A549 (cell line): ENCODE measurements around the gene FGD5. TPM values are rescaled to one million over a fixed set of nuclear protein-coding genes. Genes with fewer than 3 reads are reported as not detected.
A peak's percentile ranks its signal among the peaks of the same experiment; 100 is the strongest.

Experiments
- ATAC-seq, 2 experiments: fragments of 200-7000 bp in 1 of 2; fragments of >200 bp in 1 of 2; cut with Nextera tagmentation in 1 of 2; cut with Tn5 transposase in 1 of 2; 3 replicates each; pipeline versions ENCODE4 v1.8.0 to v1.9.1; 2018 to 2020; ENCODE audit warnings: mild to moderate bottlenecking in 1 of 2, moderate library complexity in 1 of 2
- CTCF ChIA-PET: fragments of 300-600 bp; sonication (Branson Sonifier 250); formaldehyde crosslinking; extraction: SDS; loops from one replicate; lab custom pipeline; 2021; ENCODE audit warnings: antibody characterized with exemption, inconsistent platforms; lab: Yijun Ruan, JAX
- POLR2A ChIA-PET: fragments of 350-600 bp; formaldehyde crosslinking; extraction: SDS; loops from one replicate; lab custom pipeline; 2021; ENCODE audit warnings: antibody characterized with exemption, inconsistent platforms; lab: Yijun Ruan, JAX
- DNase-seq, 2 experiments: peaks; one replicate each; pipeline versions ENCODE4 v3.0.0 to v3.0.0-alpha.2; 2011 to 2016; ENCODE audit warnings: low read depth in 1 of 2, low spot score in 1 of 2
- FAIRE-seq: peaks from 2 replicates; lab custom pipeline; 2011; peaks lifted over from hg19 to GRCh38; lab: Jason Lieb, UNC
- H3K27ac ChIP-seq, 2 experiments: fragments of >200 bp; sonication (Bioruptor Twin); formaldehyde crosslinking; 3 replicates each; pipeline ENCODE4 v1.5.1; 2016 to 2017
- H3K4me1 ChIP-seq: fragments of >200 bp; sonication (Bioruptor Twin); formaldehyde crosslinking; 3 replicates; pipeline ENCODE4 v1.6.1; 2016
- H3K4me2 ChIP-seq: fragments of >200 bp; sonication (Bioruptor Twin); formaldehyde crosslinking; 3 replicates; pipeline ENCODE4 v1.6.1; 2016
- H3K4me3 ChIP-seq: fragments of >200 bp; sonication (Bioruptor Twin); formaldehyde crosslinking; 3 replicates; pipeline ENCODE4 v1.5.1; 2016
- H3K9me3 ChIP-seq: fragments of >200 bp; sonication (Bioruptor Twin); formaldehyde crosslinking; 3 replicates; pipeline ENCODE4 v1.6.1; 2016
- CHD4 ChIP-seq: fragments of 200-600 bp; sonication (generic); IDR thresholded peaks from 2 replicates; pipeline ENCODE4 v1.6.1; 2016; ENCODE audit warnings: antibody characterized with exemption, mild to moderate bottlenecking, borderline replicate concordance
- EHF ChIP-seq: fragments of 250-450 bp; sonication (Bioruptor Pico); IDR thresholded peaks from 2 replicates; pipeline ENCODE4 v1.5.0; 2020; ENCODE audit warnings: mild to moderate bottlenecking
- ESRRA ChIP-seq: fragments of 150-350 bp; IDR thresholded peaks from 2 replicates; pipeline ENCODE4 v1.6.1; 2014; ENCODE audit warnings: mild to moderate bottlenecking, low read length, borderline replicate concordance
- FOSB ChIP-seq: fragments of 250-450 bp; sonication (Bioruptor Pico); IDR thresholded peaks from 2 replicates; pipeline ENCODE4 v1.5.0; 2020; ENCODE audit warnings: mild to moderate bottlenecking, moderate library complexity
- FOSL2 ChIP-seq, 2 experiments: fragments of 450-650 bp in 1 of 2; fragments of >200 bp in 1 of 2; sonication (Bioruptor Twin) in 1 of 2; formaldehyde crosslinking; IDR thresholded peaks; 2 replicates each; pipeline versions ENCODE4 v1.5.0 to v1.6.1; 2016 to 2020; ENCODE audit warnings: mild to moderate bottlenecking in 1 of 2, moderate library complexity in 1 of 2
- GATA3 ChIP-seq: IDR thresholded peaks from 2 replicates; pipeline ENCODE4 v1.6.1; 2012; ENCODE audit warnings: borderline replicate concordance
- HES2 ChIP-seq: fragments of >200 bp; sonication (Bioruptor Twin); formaldehyde crosslinking; IDR thresholded peaks from 2 replicates; pipeline ENCODE4 v1.6.1; 2016
- HOXB5 ChIP-seq: fragments of 250-450 bp; sonication (Bioruptor Pico); IDR thresholded peaks from 2 replicates; pipeline ENCODE4 v1.5.0; 2020; ENCODE audit warnings: mild to moderate bottlenecking, moderate library complexity
- JUN ChIP-seq, 2 experiments: fragments of >200 bp; sonication (Bioruptor Twin); formaldehyde crosslinking; IDR thresholded peaks; 2 replicates in 1 of 2; 3 replicates in 1 of 2; pipeline ENCODE4 v1.6.1; 2016 to 2017
- JUNB ChIP-seq: fragments of >200 bp; sonication (Bioruptor Twin); formaldehyde crosslinking; IDR thresholded peaks from 2 replicates; pipeline ENCODE4 v1.6.1; 2016
- MAFK ChIP-seq: fragments of 450-650 bp; IDR thresholded peaks from 2 replicates; pipeline ENCODE4 v1.6.1; 2014; ENCODE audit not compliant: partially characterized antibody
- MYC ChIP-seq: IDR thresholded peaks from 2 replicates; pipeline ENCODE4 v1.6.1; 2012; ENCODE audit warnings: mild to moderate bottlenecking, inconsistent platforms, low read length, improper control_type of control experiment, borderline replicate concordance
- NR3C1 ChIP-seq: fragments of >200 bp; sonication (Bioruptor Twin); formaldehyde crosslinking; IDR thresholded peaks from 3 replicates; pipeline ENCODE4 v1.6.1; 2017
- PBX3 ChIP-seq: IDR thresholded peaks from 2 replicates; pipeline ENCODE4 v1.6.1; 2012
- POLR2A ChIP-seq: IDR thresholded peaks from 2 replicates; pipeline ENCODE4 v1.6.1; 2012; ENCODE audit warnings: mild to moderate bottlenecking, low read length
- POLR2AphosphoS2 ChIP-seq: conservative IDR thresholded peaks from 2 replicates; pipeline ENCODE4 v1.6.1; 2012; ENCODE audit warnings: low read length, improper control_type of control experiment, inconsistent platforms
- SMC3 ChIP-seq: fragments of >200 bp; sonication (Bioruptor Twin); formaldehyde crosslinking; IDR thresholded peaks from 3 replicates; pipeline ENCODE4 v1.6.1; 2018; ENCODE audit warnings: inconsistent platforms
- SREBF2 ChIP-seq: fragments of 450-650 bp; IDR thresholded peaks from 2 replicates; pipeline ENCODE4 v1.6.1; 2014; ENCODE audit warnings: mild to moderate bottlenecking, moderate library complexity
- USF2 ChIP-seq: fragments of 450-650 bp; IDR thresholded peaks from 2 replicates; pipeline ENCODE4 v1.6.1; 2014; ENCODE audit warnings: antibody characterized with exemption
- ZNF302 ChIP-seq: fragments of 250-450 bp; sonication (Bioruptor Pico); IDR thresholded peaks from 2 replicates; pipeline ENCODE4 v1.9.0; 2021; ENCODE audit warnings: inconsistent platforms, mild to moderate bottlenecking, moderate library complexity
- ZSCAN20 ChIP-seq: fragments of 250-450 bp; sonication (Bioruptor Pico); IDR thresholded peaks from 2 replicates; pipeline ENCODE4 v1.8.0; 2022; ENCODE audit warnings: mild to moderate bottlenecking, moderate library complexity
- WGBS: methylation state at CpG from one replicate; pipeline ENCODE4 v1.1.6; 2017; ENCODE audit errors: missing lambda C conversion rate; 5-methylcytosine and 5-hydroxymethylcytosine counted together
- polyA plus RNA-seq, 4 experiments: library from polyadenylated mRNA; depleted of rRNA in 3 of 4; stranded (reverse); fragments of >200 nt; fragmentation: RNase III in 1 of 4; extraction: RNeasy Plus Mini Kit Qiagen cat#74134 plus additional on column Dnase treatment in 1 of 4; gene quantifications; 2 replicates in 3 of 4; 3 replicates in 1 of 4; pipeline ENCODE4 v1.2.3, GENCODE V29; 2011 to 2017
- TF ChIP-seq, protein P1 (sequence below): fragments of 200-600 bp; sonication (generic); IDR thresholded peaks from 2 replicates; pipeline ENCODE4 v1.6.1; 2016; ENCODE audit warnings: antibody characterized with exemption, mild to moderate bottlenecking, moderate library complexity
- TF ChIP-seq, protein P2 (sequence below): IDR thresholded peaks from 2 replicates; pipeline ENCODE4 v1.6.1; 2012; ENCODE audit warnings: low read depth, borderline replicate concordance
- TF ChIP-seq, protein P3 (sequence below): fragments of 250-450 bp; sonication (Bioruptor Pico); IDR thresholded peaks from 2 replicates; pipeline ENCODE4 v1.5.0; 2020; ENCODE audit warnings: low read depth, mild to moderate bottlenecking, moderate library complexity

The FGD5 gene
- polyA plus RNA-seq, 2 of the 4 experiments (the other 2 are of a cell fraction), result 0.16 TPM; not detected in 1

- POLR2A ChIA-PET, result no interaction called here
- ATAC-seq, result peak in 1 of 2 experiments; percentile 9; a peak in 2 of 6 replicates
- H3K4me2 ChIP-seq, result peak overlapping the region; percentile 36; the same call in 1 of the 3 replicates
- no peak overlapping the region for H3K4me3 ChIP-seq
- TF ChIP-seq, protein P1, sequence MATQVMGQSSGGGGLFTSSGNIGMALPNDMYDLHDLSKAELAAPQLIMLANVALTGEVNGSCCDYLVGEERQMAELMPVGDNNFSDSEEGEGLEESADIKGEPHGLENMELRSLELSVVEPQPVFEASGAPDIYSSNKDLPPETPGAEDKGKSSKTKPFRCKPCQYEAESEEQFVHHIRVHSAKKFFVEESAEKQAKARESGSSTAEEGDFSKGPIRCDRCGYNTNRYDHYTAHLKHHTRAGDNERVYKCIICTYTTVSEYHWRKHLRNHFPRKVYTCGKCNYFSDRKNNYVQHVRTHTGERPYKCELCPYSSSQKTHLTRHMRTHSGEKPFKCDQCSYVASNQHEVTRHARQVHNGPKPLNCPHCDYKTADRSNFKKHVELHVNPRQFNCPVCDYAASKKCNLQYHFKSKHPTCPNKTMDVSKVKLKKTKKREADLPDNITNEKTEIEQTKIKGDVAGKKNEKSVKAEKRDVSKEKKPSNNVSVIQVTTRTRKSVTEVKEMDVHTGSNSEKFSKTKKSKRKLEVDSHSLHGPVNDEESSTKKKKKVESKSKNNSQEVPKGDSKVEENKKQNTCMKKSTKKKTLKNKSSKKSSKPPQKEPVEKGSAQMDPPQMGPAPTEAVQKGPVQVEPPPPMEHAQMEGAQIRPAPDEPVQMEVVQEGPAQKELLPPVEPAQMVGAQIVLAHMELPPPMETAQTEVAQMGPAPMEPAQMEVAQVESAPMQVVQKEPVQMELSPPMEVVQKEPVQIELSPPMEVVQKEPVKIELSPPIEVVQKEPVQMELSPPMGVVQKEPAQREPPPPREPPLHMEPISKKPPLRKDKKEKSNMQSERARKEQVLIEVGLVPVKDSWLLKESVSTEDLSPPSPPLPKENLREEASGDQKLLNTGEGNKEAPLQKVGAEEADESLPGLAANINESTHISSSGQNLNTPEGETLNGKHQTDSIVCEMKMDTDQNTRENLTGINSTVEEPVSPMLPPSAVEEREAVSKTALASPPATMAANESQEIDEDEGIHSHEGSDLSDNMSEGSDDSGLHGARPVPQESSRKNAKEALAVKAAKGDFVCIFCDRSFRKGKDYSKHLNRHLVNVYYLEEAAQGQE, result no peak
- TF ChIP-seq CHD4 (no peak), JUNB (no peak), JUN (IDR thresholded peaks at IDR 0.05) (no peak), EHF (no peak), MYC (no peak), ZSCAN20 (CRISPR knock-in tag) (no peak), HOXB5 (CRISPR knock-in tag) (no peak), FOSL2 (IDR thresholded peaks at IDR 0.05) (no peak), FOSL2 (CRISPR knock-in tag; IDR thresholded peaks at IDR 0.05) (no peak), SREBF2 (no peak), GATA3 (no peak), MAFK (no peak), HES2 (no peak), SMC3 (no peak), FOSB (no peak)
- TF ChIP-seq, all 56 proteins: peak for 0
- CTCF ChIA-PET, result interaction anchor here (1.8 kb wide), 1 partner anchor 20 kb away, joined by 5 read pairs; no protein-coding TSS in a partner anchor
- H3K27ac ChIP-seq, result peak overlapping the region; percentile 16 to 68; a peak in 4 of 6 replicates
- peaks cover 18% of the 10 kb centered on the region for H3K4me1 ChIP-seq
- WGBS, result 62% methylated on average over 5 of the region's 7 CpGs
- H3K9me3 ChIP-seq, result no peaks in the 10 kb centered on the region
- DNase-seq (no peak), FAIRE-seq (no peak)
These were observed 58.7 kb downstream of the FGD5 start for GRCh38 chr3:14877469-14877868.

GRCh38 chr3:14879211-14879874 is 60.6 kb downstream of the FGD5 start:
- ATAC-seq (peak; percentile 50 to 57; a peak in 5 of 6 replicates), DNase-seq (peak in 1 of 2 experiments; percentile 69), FAIRE-seq (no peak)
- no peak overlapping the region for H3K4me3 ChIP-seq
- H3K9me3 ChIP-seq, result no peaks in the 10 kb centered on the region
- H3K27ac ChIP-seq, result no peak overlapping the region; a peak in 2 of 6 replicates
- ChIA-PET POLR2A (no interaction called here), CTCF (interaction anchor here (0.9 to 1.1 kb wide), 2 partner anchors 10 to 12 kb away, joined by 3 read pairs; no protein-coding TSS in a partner anchor)
- peaks cover 18% of the 10 kb centered on the region for H3K4me1 ChIP-seq
- H3K4me2 ChIP-seq, result peak overlapping the region; percentile 22; the same call in 2 of the 3 replicates
- TF ChIP-seq SREBF2, result no peak
- TF ChIP-seq ZSCAN20 (CRISPR knock-in tag), result no peak
- no peak for TF ChIP-seq NR3C1
- no peak for TF ChIP-seq ZNF302 (CRISPR knock-in tag)
- TF ChIP-seq, protein P2, sequence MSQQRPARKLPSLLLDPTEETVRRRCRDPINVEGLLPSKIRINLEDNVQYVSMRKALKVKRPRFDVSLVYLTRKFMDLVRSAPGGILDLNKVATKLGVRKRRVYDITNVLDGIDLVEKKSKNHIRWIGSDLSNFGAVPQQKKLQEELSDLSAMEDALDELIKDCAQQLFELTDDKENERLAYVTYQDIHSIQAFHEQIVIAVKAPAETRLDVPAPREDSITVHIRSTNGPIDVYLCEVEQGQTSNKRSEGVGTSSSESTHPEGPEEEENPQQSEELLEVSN, result no peak
- TF ChIP-seq POLR2A, result no peak
- no peak for TF ChIP-seq USF2
- no peak for TF ChIP-seq PBX3
- TF ChIP-seq ESRRA, result no peak
- TF ChIP-seq, protein P3, sequence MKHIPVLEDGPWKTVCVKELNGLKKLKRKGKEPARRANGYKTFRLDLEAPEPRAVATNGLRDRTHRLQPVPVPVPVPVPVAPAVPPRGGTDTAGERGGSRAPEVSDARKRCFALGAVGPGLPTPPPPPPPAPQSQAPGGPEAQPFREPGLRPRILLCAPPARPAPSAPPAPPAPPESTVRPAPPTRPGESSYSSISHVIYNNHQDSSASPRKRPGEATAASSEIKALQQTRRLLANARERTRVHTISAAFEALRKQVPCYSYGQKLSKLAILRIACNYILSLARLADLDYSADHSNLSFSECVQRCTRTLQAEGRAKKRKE, result no peak
- TF ChIP-seq HES2, result no peak
- no peak for TF ChIP-seq POLR2AphosphoS2
- WGBS, result 36% methylated on average over 12 of the region's 12 CpGs
